Epithelial cell of proximal tubule (primary cell): ENCODE measurements around the gene PIK3CD. TPM values are rescaled to one million over a fixed set of nuclear protein-coding genes. Genes with fewer than 3 reads are reported as not detected.
"Not testable (repeated sequence)": the region's sequence is repeated elsewhere in the genome, so short reads cannot be mapped to it uniquely, and the experiment has no call there.

Source experiments
- DNase-seq: peaks from one replicate; pipeline ENCODE4 v3.0.0-alpha.2; 2011; ENCODE audit warnings: low read depth
- H3K4me3 ChIP-seq: 2 replicates; pipeline ENCODE4 v1.5.1; 2011; ENCODE audit warnings: low read depth, mild to moderate bottlenecking, low read length
- total RNA-seq: library from RNA; depleted of rRNA; stranded (reverse); fragments of >200 nt; gene quantifications from 2 replicates; pipeline ENCODE4 v1.2.3, GENCODE V29; 2015
- TF ChIP-seq, protein P1 (sequence below): conservative IDR thresholded peaks from 2 replicates; pipeline ENCODE4 v1.5.1; 2012; ENCODE audit warnings: low read depth, mild to moderate bottlenecking, low read length

The PIK3CD gene
- total RNA-seq, 1 donor from 2014 or later = 24.5 TPM

DNA sequence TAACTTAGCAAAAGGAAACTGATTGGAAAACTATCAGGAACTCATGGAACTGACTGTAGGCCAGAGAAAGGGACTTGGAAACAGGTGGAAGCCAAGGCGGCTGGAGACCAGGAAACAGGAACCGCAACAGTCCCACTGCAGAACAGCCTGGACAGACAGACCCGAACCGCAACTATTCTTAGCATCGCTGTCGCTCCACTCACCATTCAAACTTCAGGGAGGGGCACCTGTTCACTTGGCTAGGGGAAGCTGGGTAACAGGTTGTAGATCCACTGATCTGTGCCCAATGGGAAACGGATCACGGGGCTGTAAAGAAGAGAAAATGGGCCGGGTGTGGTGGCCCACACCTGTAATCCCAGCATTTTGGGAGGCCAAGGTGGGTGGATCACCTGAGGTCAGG is 110.3 kb downstream of the PIK3CD start:
- DNase-seq = no peak
- TF ChIP-seq, protein P1, sequence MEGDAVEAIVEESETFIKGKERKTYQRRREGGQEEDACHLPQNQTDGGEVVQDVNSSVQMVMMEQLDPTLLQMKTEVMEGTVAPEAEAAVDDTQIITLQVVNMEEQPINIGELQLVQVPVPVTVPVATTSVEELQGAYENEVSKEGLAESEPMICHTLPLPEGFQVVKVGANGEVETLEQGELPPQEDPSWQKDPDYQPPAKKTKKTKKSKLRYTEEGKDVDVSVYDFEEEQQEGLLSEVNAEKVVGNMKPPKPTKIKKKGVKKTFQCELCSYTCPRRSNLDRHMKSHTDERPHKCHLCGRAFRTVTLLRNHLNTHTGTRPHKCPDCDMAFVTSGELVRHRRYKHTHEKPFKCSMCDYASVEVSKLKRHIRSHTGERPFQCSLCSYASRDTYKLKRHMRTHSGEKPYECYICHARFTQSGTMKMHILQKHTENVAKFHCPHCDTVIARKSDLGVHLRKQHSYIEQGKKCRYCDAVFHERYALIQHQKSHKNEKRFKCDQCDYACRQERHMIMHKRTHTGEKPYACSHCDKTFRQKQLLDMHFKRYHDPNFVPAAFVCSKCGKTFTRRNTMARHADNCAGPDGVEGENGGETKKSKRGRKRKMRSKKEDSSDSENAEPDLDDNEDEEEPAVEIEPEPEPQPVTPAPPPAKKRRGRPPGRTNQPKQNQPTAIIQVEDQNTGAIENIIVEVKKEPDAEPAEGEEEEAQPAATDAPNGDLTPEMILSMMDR = no peak
- H3K4me3 ChIP-seq = no peak overlapping the region

DNA sequence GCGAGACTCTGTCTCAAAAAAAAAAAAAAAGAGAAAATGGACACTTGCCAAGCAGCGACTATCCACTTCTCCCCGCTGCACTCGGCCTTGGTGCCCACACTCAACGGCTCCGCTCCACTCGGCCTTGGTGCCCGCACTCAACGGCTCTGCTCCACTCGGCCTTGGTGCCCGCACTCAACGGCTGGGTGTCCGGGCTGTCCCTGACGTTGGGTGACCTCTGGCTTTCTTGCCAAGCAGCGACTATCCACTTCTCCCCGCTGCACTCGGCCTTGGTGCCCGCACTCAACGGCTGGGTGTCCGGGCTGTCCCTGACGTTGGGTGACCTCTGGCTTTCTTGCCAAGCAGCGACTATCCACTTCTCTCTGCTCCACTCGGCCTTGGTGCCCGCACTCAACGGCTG is 110.9 kb downstream of the PIK3CD start:
- not testable (repeated sequence) for H3K4me3 ChIP-seq, DNase-seq

DNA sequence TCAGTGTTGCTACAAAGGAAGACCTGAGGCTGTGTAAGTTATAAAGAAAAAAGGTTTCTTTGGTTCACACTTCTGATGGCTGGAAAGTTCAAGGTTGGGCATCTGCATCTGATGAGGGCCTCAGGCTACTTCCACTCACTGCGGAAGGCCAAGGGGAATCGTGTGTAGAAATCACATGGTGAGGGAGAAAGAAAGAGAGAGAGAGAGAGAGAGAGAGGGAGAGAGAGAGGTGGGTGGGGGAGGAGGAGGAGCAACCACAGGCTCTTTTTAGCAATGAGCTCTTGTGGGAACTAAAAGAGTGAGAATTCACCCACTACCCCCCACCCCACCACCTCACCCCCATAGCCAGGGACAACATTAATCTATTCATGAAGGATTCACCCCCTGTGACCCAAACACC is 112.4 kb downstream of the PIK3CD start:
- DNase-seq = no peak
- TF ChIP-seq, protein P1 = no peak
- no peak overlapping the region for H3K4me3 ChIP-seq

DNA sequence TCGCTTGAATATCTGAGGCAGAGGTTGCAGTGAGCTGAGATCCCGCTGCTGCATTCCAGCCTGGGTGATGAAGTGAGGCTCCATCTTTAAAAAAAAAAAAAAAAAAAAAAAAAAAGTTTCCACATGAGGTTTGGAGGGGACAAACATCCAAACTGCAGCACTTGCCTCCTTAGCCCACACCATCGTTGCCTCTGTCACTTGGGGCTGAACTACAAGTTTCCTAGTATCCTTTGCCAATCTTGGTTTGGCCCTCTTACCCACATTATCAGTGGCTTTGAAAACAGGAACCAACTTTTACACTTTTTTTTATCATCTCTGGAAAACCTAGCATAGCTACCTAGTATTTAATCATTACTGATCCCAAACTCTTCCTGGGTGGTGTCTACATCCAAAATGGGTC is 113.0 kb downstream of the PIK3CD start:
- no peak overlapping the region for H3K4me3 ChIP-seq
- TF ChIP-seq, protein P1 = no peak
- DNase-seq = no peak

DNA sequence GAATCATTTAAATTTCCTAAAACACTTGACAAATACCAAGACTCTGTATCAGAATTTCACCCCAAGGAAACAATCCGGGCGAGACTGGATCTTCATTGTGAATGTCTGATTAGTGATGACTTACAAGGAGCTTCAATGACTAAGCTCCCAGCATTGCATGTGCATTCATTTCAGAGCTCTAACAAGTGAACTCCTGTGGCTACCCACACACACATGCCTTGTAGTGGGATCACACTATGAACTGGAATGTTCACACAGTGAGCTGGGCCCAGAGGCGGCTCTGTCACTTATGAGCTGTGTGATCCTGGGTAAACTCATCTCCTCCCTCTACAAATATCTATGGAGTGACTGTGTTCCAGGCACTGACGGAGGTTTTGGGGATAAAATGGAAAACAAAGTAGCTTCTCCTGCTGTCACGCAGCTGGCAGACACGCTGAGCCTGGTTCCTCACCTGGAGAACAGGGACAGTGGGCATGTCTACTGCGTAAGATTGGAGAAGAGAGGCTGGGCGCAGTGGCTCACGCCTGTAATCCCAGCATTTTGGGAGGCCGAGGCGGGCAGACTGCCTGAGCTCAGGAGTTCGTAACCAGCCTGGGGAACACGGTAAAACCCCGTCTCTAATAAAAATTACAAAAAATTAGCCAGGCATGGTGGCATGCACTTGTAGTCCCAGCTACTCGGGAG is 115.4 kb downstream of the PIK3CD start:
- H3K4me3 ChIP-seq = no peak overlapping the region
- TF ChIP-seq, protein P1 = no peak
- peak; percentile 99 for DNase-seq

DNA sequence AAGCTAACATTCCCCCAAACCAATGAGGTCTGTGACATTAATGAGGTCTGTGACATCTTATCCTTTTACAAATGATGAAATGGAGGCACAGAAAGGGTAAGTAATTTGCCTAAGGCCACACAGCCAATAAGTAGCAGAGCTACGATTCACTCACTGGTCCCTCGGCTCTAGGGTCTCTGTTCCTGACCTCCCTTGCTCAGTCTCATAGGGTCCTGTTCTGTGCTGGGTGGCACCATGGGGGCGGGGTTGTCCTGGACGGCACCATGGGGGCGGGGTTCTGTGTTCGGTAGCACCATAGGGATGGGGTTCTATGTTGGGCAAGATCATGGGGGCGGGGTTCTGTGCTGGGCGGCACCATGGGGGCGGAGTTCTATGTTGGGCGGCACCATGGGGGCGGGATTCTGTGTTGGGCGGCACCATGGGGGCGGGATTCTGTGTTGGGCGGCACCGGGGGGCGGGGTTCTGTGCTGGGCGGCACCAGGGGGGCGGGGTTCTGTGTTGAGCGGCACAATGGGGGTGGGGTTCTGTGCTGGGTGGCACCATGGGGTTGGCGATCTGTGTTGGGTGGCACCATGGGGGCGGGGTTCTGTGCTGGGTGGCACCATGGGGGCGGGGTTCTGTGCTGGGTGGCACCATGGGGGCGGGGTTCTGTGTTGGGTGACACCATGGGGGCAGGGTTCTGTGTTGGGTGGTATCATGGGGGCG is 116.6 kb downstream of the PIK3CD start:
- DNase-seq = no peak
- H3K4me3 ChIP-seq = no peak overlapping the region
- TF ChIP-seq, protein P1 = no peak

DNA sequence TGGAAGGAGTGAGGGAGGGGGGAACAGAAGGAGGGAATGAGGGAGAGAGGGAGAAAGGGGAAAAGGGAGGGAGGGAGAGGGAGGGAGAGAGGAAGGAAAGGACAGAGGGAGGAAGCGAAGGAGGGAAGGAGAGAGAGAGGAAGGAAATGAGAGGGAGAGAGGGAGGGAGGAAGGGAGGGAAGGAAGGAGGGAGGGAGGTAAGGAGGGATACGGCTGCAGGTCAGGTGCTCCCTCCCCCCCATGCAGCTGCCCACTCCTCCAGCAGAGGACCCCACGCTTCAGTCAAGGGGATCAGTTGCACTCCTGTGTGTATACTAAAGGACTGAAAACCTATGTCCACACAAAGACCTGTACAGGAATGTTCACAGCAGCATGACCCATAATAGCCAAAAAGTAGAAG is 117.5 kb downstream of the PIK3CD start:
- TF ChIP-seq, protein P1 = no peak
- DNase-seq = no peak

More for the DNA sequence above, 117.5 kb downstream of the PIK3CD start:
- H3K4me3 ChIP-seq = no peak overlapping the region
